ENCODE measurements around the gene MYO7A. TPM values are rescaled to one million over a fixed set of nuclear protein-coding genes. Genes with fewer than 3 reads are reported as not detected.

MYO7A gene
- total RNA-seq (2014; rRNA removed; shearing (Covaris generic)): 0.40 TPM in 1 of 2 replicates, not detected in the other

GRCh38 chr11:77127920-77128691 lies at the start of gene MYO7A:
Gene MYO7A (plus strand): TSS chr11:77128246. CDS start chr11:77130635, 2,389 bp downstream.
- peak; percentile 30 for DNase-seq (ENCODE audit: low read depth)

- DNase-seq (ENCODE audit: low read depth): no peak
Observed at GRCh38 chr11:77079666-77080065, 48.4 kb upstream of the MYO7A start.

GRCh38 chr11:77080643-77081210 lies 47.3 kb upstream of the MYO7A start:
- DNase-seq (ENCODE audit: low read depth): peak; percentile 2

GRCh38 chr11:77081381-77081851 lies 46.6 kb upstream of the MYO7A start:
- DNase-seq (ENCODE audit: low read depth): peak; percentile 0

- DNase-seq (ENCODE audit: low read depth): peak; percentile 0
Observed at GRCh38 chr11:77081976-77082836, 45.8 kb upstream of the MYO7A start.

- DNase-seq (ENCODE audit: low read depth): peak; percentile 50
Observed at GRCh38 chr11:77082838-77083565, 45.0 kb upstream of the MYO7A start.

- DNase-seq (ENCODE audit: low read depth): peak; percentile 0
Observed at GRCh38 chr11:77083566-77084245, 44.3 kb upstream of the MYO7A start.

GRCh38 chr11:77084581-77085191 lies 43.4 kb upstream of the MYO7A start:
- no peak for DNase-seq (ENCODE audit: low read depth)

- no peak for DNase-seq (ENCODE audit: low read depth)
Observed at GRCh38 chr11:77085652-77086051, 42.4 kb upstream of the MYO7A start.

- DNase-seq (ENCODE audit: low read depth): no peak
Observed at GRCh38 chr11:77086521-77087472, 41.2 kb upstream of the MYO7A start.

- no peak for DNase-seq (ENCODE audit: low read depth)
Observed at GRCh38 chr11:77087723-77088225, 40.3 kb upstream of the MYO7A start.

- no peak for DNase-seq (ENCODE audit: low read depth)
Observed at GRCh38 chr11:77088236-77089003, 39.6 kb upstream of the MYO7A start.

GRCh38 chr11:77089004-77089545 lies 39.0 kb upstream of the MYO7A start:
- DNase-seq (ENCODE audit: low read depth): no peak

- DNase-seq (ENCODE audit: low read depth): no peak
Observed at GRCh38 chr11:77090046-77090372, 38.0 kb upstream of the MYO7A start.

GRCh38 chr11:77090373-77091111 lies 37.5 kb upstream of the MYO7A start:
- DNase-seq (ENCODE audit: low read depth): no peak

- peak; percentile 65 for DNase-seq (ENCODE audit: low read depth)
Observed at GRCh38 chr11:77091146-77091940, 36.7 kb upstream of the MYO7A start.

GRCh38 chr11:77092382-77092781 lies 35.7 kb upstream of the MYO7A start:
- DNase-seq (ENCODE audit: low read depth): no peak
